HG02759 (cell line): ENCODE measurements around the gene TMEM117.

Experiments
- ATAC-seq: cut with Tn5 transposase; IDR thresholded peaks from one replicate; pipeline ENCODE4 v1.9.1; 2021; ENCODE audit warnings: mild to moderate bottlenecking, moderate library complexity; ENCODE audit not compliant: unreplicated experiment

The TMEM117 gene

GRCh38 chr12:43882578-43883178 lies 46.8 kb downstream of the TMEM117 start:
- ATAC-seq: peak; percentile 83

GRCh38 chr12:43883311-43883710 lies 47.4 kb downstream of the TMEM117 start:
- no peak for ATAC-seq

- no peak for ATAC-seq
Observed at GRCh38 chr12:43883748-43884147, 47.9 kb downstream of the TMEM117 start.

- ATAC-seq: no peak
Observed at GRCh38 chr12:43884683-43885410, 49.0 kb downstream of the TMEM117 start.

- ATAC-seq: no peak
Observed at GRCh38 chr12:43887397-43887796, 51.5 kb downstream of the TMEM117 start.

GRCh38 chr12:43891856-43892574 lies 56.1 kb downstream of the TMEM117 start:
- no peak for ATAC-seq

- ATAC-seq: no peak
Observed at GRCh38 chr12:43893670-43894069, 57.8 kb downstream of the TMEM117 start.

- no peak for ATAC-seq
Observed at GRCh38 chr12:43895580-43896206, 59.8 kb downstream of the TMEM117 start.

- no peak for ATAC-seq
Observed at GRCh38 chr12:43896496-43896895, 60.6 kb downstream of the TMEM117 start.

- no peak for ATAC-seq
Observed at GRCh38 chr12:43898474-43898873, 62.6 kb downstream of the TMEM117 start.

GRCh38 chr12:43899574-43899973 lies 63.7 kb downstream of the TMEM117 start:
- no peak for ATAC-seq

GRCh38 chr12:43903686-43904085 lies 67.8 kb downstream of the TMEM117 start:
- no peak for ATAC-seq

- no peak for ATAC-seq
Observed at GRCh38 chr12:43912859-43913258, 77.0 kb downstream of the TMEM117 start.

- no peak for ATAC-seq
Observed at GRCh38 chr12:43914391-43914790, 78.5 kb downstream of the TMEM117 start.

- no peak for ATAC-seq
Observed at GRCh38 chr12:43914923-43915468, 79.1 kb downstream of the TMEM117 start.

GRCh38 chr12:43917896-43918295 lies 82.0 kb downstream of the TMEM117 start:
- no peak for ATAC-seq

GRCh38 chr12:43921666-43922337 lies 85.9 kb downstream of the TMEM117 start:
- ATAC-seq: no peak

- ATAC-seq: no peak
Observed at GRCh38 chr12:43930032-43930431, 94.2 kb downstream of the TMEM117 start.

GRCh38 chr12:43931187-43931586 lies 95.3 kb downstream of the TMEM117 start:
- ATAC-seq: no peak

- no peak for ATAC-seq
Observed at GRCh38 chr12:43935581-43935980, 99.7 kb downstream of the TMEM117 start.

GRCh38 chr12:43937947-43938346 lies 102.1 kb downstream of the TMEM117 start:
- peak; percentile 48 for ATAC-seq
